GM18502 (cell line): ENCODE data around the gene SPAG6.
"Not testable (repeated sequence)": the region's sequence is repeated elsewhere in the genome, so short reads cannot be mapped to it uniquely, and the experiment has no call there.

Source experiments
- ATAC-seq: cut with Tn5 transposase; IDR thresholded peaks from one replicate; pipeline ENCODE4 v1.9.1; 2021; ENCODE audit warnings: mild to moderate bottlenecking; ENCODE audit not compliant: unreplicated experiment, poor library complexity

SPAG6 gene

DNA sequence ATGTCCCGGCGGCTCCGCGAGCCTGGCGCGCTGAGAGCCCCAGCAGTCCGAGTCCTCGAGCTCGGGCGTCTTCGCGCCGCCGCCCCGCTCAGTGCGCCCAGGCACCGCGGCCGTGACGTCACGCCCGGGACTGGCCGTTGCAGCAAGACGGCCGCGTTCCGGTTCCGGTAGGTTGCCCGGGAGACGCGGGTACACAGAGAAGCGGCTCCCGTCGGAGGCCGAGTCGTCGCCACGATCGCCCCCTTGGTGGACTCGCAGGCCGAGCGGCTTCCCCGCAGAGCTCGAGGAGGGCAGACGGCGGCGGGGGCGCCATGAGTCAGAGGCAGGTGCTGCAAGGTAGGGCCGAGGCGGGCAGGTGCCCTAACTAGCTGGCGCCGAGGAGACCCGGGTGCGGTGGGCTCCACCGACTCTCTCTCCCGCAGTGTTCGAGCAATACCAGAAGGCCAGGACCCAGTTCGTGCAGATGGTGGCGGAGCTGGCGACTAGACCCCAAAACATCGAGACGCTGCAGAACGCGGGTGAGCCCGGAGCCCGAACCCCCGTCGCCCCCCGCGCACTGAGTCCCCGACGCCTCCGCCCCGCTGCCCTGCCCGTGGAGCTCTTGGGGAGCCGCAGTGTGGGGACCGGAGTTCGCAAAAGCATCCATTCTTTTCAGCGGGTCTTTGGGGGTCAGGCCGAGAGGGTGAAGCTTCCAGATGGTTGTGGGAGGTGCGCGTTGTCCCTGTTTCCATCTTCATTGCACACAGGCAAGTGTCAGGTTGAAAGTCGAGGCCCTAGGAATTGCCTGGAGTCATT, at the start of gene SPAG6:
Gene SPAG6 (plus strand): TSS at position 196 of the 795 bp plus-strand sequence. CDS start 116 bp downstream, at position 312.
- peak; percentile 48 for ATAC-seq

DNA sequence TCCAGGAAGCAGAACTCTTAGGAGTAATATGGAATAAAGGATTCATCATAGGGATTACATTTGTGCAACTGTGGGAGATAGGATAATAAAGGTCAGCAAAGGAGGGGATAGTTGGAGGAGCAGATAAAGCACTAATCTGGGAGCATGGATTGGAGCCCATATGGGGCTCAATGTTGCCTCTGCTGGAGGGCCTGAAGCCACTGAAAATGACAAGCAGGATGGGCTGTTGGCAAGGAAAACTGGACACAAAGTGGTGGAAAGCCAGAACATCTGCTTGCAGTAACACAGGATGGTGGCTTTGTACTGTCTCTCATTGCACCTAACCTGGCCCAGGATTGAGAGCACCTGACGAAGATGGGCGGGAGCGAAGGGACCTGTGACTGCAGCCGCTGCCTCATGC, 44.1 kb upstream of the SPAG6 start:
- no peak for ATAC-seq

DNA sequence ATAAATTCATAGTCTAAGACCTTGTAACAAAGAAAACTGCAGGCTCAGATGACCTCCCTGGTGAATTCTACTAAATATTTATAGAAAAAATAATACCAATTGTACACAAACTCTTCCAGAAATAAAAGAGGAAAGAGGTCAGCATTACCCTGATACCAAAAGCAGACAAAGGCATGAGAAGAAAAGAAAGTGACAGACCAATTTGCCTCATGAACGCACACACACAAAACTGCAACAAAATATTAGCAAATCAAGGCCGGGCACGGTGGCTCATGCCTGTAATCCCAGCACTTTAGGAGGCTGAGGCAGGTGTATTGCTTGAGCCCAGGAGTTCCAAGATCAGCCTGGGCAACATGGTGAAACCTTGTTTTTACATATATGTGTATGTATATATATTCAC, 41.8 kb upstream of the SPAG6 start:
- ATAC-seq = no peak

DNA sequence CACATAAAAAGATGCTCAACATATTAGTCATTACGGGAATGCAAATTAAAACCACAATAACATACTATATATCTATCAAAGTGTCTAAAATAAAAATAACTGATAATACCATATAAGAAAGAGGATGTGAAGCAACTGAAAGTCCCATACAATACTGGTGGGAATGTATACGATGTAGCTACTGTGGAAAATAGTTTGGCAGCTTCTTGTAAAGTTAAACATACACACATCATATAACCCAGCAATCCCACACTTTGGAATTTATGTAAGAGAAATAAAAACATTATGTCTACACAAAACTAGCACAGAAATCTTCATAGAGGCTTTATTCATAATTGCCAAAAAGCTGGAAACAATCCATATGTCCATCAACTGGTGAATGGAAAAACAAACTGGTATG, 39.6 kb upstream of the SPAG6 start:
- ATAC-seq = no peak

DNA sequence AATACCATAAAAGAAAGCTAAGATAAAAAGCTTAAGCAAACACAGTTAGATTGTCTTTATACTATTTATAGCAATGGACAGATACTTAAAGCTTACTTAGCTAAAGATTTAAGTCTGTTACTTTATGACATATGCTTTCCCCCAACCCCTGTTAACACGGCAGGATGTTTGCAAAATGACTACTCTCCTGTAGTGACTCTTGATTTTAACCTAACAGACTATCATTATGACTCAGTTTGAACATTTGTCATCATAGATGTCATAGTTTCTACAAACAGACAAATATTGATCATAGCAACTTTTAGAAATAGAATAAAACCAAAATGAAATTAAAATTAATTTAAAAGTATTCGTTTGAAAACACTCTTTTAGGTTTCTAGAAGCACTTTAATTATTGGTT, 36.9 kb upstream of the SPAG6 start:
- peak; percentile 99 for ATAC-seq

DNA sequence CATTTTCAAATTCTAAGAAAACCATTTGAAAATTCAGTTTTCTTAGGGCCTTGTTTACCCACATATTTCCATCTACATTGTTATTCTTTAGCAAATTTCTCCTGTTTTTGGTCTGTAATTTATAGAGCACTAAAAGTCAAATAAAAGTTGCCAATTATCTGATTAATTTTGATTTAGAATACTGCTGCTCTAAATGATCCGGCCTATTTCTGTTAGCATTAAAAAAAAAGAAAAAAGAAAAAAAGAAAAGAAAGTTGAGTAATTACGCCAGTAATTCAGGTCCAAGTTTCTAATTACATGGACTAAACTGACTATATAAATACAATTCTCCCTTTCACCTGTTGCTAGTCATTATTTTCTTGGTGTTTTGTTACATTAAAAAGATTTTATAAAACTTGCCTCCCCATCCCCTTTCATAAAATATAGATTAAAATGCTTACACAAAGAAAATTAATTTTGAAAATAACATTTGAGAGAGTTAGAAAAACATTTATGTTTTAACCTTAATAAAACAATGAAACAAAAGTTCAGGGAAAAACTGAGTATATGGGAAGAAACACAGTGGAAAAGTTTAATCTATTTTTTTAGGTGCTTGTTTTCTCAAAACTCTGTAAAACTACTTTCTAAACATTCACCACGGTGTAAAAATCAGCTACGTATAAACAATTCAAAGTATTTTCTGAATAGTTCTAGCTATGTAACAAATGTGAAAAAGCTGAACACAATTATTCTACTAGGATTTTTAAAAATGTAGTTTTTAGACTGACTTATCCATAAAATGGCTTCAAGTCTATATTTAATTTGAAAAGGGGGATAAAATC, 35.9 kb upstream of the SPAG6 start:
- ATAC-seq = no peak

DNA sequence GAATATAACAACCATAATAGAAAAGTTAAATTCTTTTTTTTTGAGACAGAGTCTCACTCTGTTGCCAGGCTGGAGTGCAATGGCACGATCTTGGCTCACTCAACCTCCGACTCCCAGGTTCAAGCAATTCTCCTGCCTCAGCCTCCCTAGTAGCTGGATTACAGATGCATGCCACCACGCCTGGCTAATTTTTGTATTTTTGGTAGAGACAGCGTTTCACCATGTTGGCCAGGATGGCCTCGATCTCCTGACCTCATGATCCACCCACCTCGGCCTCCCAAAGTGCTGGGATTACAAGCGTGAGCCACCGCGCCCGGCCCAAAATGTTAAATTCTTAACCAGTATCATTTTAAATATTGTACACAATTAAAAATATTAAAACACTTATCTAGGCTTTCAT, 35.3 kb upstream of the SPAG6 start:
- not testable (repeated sequence) for ATAC-seq

DNA sequence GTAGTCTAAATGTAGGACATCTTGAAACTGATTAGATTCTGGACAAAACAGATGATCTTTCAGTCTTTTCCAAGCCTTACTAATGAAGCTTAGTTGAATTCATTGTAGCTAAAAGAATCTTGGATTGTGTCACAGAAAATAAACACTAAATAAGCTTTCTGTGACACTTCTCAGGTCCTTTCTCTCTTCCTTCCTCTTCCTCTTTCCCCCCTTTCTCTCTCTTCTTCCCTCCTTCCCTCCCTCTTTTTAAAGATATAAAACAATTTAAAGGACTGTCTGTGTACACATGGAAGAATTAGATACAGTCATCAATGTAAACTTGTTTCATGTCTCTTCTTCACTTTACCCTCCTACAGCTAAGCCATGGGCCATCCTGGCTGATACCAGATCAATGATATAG, 34.4 kb upstream of the SPAG6 start:
- ATAC-seq = no peak

DNA sequence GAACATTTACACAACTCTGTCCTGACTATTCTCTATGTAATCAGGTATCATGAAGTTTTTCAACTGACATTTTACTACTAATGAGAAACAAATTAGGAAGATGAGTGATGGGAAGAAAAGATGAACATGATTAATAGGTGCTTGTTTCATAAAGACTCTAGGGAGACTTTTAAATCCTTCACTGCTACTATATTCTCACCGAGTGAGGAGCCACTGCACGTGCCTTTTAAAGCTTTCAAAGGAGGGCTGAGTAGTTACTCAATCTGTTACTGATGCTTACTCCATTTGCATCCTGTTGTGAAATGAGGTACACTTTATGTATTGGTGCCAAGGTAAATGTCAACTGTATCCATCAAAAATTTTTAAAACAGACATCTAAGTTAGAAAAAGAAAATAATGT, 30.4 kb upstream of the SPAG6 start:
- ATAC-seq = no peak

DNA sequence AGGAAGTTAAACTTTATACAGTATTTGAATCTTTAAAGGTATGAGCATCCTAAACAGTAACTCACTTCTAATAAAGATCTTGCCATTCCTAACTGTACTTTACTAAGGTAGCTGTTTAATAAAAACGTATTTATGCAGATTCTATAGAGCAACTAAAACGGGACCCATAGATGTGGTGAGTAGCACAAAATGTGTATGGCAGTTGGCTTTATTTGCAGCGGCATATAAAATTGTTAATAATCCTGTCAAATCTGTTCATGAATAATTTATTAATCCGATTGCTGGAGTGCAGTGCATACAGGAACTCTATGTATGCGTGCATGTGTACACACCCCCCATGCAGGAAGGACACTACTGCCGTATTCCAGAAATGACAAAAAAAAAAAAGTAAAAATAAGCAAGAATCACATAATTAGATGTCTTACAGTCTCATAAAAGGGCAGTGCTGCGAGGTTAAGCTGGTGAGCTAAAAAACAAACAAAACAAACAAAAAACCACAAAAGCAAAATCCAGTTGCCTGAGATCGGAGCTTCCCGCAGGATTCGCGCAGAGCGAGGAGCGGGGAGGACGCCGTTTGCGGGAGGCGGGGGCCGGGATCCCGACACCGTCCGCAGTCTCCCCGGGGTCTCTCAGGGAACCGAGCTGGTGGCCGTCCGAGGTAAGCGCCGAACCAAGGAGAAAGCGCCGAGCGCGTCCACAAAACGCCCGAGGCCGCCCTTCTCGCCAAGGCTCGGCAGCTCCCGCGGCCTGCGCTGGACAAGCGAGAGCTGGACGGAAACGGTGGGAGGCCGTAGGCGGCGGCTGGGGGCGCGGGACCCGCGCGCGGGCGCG, 29.6 kb upstream of the SPAG6 start:
- peak; percentile 35 for ATAC-seq

DNA sequence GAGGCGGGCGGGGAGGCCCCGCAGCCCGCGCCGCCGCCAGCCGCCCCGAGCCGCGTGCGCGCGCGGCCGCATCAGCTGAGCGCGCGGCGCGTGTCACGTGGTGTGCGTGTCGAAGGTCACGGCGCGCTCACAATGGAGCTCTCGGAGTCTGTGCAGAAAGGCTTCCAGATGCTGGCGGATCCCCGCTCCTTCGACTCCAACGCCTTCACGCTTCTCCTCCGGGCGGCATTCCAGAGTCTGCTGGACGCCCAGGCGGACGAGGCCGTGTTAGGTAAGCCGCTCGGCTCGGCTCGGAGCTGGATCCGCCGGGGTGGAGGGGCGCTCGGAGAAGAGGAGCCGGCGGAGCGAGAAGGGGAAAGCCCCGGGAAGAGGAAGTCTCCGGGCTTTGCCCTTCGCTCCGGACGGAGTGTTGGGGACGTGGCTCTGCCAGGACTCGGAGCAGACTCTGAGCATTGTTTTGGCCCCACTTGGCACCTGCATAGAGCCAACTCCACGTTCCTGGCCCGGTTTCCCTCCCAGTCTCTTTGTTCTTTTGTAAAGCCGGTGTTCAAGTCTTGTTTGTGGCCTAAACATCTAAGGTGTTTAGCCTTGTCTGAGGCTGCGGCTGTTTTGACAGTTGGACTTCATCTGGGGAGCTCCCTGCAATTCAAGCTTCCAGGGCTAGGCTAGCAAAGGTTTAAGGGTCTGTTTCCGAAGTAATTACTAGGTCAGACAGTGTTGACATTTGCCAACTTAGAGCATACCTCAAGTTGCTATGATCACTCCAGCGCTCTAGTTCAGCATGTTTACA, 28.8 kb upstream of the SPAG6 start, which contains the start of gene COMMD3:
Gene COMMD3 (plus strand): TSS at position 103 of the 790 bp plus-strand sequence. CDS start 30 bp downstream, at position 133.
- ATAC-seq = peak; percentile 64

DNA sequence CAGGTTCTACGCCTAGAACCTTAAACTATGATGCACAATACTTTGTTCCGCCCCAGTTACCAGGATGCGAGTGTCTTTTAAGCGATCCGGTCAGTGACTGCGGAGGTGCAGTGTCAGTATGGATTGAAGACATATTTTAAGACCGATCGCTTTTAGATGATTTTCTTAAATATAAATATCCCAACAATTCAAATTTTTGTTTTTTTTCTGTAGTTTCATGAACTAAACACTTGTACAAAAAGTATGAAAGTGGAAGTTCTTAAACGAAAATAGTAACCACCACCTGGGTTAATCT, 28.3 kb upstream of the SPAG6 start:
- ATAC-seq = peak; percentile 26

DNA sequence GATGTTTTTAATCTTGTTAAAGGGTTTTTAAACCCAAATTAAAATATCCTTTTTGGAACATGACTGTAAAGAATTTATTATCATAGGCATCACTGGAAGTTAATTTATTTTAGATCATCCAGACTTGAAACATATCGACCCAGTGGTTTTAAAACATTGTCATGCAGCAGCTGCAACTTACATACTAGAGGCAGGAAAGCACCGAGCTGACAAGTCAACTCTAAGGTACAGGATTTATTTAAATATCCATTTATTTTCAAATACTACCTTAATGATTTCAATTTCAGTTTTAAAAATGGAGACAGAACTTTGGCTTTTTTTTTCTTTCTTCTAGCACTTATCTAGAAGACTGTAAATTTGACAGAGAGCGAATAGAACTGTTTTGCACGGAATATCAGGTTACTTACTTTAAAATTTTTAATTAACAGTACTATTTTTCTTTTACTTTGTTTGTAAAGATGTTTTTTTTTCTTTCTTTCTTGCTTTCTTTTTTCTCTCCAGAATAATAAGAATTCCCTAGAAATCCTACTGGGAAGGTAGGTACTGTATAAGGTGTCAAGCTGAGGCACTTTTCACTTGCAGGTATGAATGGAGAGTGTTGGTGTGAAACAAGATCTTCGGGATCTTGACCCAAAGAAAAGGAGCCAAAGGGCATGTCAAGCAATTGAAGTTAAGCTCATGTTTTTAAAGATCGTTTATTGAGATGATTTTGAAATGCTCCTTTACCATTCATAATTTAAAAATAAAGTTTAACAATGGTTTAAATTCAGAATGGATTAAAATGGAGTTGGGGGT, 27.3 kb upstream of the SPAG6 start:
- no peak for ATAC-seq

DNA sequence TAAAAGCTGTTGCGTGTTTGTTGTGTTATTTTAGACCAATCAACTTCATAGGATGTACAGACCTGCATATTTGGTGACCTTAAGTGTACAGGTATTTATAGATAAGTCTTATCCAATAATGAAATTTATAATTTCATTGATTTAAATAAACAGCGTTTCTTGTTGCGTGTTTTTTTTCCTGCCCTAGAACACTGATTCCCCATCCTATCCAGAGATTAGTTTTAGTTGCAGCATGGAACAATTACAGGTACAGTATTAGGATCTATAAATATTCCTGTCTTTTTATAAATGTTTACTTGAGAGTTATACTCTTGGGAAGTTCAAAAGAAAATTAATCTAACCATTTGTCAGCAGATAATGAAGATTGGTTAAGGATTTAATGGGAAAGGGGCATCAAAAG, 26.5 kb upstream of the SPAG6 start:
- no peak for ATAC-seq

DNA sequence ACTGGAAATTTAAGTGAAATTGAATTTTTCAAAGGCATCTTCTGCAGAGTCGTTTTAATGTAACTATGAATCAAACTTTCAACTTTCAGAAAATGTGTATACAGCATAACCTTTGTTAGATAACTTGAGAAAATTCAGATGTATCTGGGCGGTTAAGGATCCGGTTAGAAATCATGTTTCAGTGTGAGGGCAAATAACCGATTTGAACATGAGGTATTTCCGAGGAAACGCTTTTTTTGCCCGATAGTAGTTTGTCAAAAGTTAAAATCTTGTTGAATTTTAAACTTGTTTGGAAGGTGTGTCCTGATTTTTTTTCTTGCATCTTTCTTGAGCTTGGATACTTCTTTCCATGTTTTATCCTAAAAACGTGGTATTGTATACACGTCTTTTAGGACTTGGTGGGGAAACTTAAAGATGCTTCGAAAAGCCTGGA, 25.7 kb upstream of the SPAG6 start:
- ATAC-seq = no peak

DNA sequence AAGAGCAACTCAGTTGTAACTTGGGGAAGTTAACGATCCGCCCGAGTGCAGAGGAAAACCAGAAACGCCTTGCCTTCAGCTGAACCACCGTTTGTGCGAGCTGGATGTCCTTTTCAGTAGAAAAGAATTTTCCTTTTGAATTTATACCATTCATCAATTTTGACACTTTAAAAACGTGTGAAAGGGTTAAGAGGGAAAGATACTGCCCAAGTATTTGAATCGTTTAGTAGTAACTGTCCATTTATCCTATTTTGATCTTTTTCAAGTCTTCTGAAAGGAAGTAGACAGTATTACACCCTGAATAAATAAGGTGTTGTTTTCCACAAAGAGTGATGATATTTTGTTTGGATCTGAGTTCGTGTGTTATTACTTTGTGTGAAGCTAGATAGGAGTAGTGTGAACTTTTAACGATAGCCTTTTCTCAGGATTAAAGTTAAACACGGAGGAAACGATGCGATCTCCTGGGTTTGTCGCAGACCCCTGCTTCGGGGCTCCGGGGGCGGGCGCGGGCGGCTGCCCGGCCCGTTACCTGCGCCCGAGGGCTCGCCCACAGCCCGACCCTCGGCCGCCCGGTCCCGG, 25.2 kb upstream of the SPAG6 start:
- ATAC-seq = no peak

DNA sequence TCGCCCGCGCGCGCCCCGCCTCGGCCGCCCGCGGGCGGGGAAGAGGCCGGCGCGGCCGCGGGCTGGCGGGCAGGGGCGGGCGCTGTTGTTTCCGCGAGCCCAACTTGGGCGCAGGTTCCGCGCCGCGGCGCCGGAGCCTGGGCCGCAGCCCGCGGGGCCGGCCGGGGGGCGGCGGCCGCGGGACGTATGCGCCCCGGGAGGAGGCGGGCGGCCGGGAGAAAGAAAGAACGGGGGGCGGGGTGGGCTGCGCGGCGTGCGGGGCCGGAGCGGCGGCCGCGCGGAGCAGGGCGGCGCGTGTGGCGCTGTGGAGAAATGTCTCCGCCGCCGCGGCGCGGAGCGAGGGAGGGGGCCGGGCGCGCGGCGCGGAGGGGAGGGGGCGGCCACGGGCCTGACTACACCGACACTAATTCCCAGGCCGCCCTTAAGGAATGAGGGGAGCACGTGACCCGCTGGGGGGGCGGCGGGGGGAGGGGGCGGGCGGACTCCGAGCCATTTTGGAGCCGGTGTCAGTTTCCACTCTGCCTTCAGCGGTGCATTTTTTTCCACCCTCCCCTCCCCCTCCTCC, 24.6 kb upstream of the SPAG6 start, which contains the start of gene BMI1:
Gene BMI1 (plus strand): TSS at position 509 of the 565 bp plus-strand sequence. CDS start 5,351 bp downstream, outside the sequence.
- peak; percentile 24 for ATAC-seq

DNA sequence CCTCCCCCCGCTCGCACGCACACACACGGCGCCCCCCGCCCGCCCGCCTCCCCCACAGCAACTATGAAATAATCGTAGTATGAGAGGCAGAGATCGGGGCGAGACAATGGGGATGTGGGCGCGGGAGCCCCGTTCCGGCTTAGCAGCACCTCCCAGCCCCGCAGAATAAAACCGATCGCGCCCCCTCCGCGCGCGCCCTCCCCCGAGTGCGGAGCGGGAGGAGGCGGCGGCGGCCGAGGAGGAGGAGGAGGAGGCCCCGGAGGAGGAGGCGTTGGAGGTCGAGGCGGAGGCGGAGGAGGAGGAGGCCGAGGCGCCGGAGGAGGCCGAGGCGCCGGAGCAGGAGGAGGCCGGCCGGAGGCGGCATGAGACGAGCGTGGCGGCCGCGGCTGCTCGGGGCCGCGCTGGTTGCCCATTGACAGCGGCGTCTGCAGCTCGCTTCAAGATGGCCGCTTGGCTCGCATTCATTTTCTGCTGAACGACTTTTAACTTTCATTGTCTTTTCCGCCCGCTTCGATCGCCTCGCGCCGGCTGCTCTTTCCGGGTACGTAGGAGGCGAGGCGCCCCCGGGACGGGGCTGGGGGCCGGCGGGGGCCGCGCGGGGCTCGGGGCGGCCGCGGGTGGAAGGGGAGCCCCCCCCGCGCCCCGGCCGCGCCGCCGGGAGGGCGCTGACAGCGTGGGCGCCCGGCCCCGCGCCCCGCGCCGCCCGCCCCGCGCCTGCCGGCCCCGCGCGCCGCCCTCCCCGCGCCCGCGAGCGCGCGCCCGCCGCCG, 24.0 kb upstream of the SPAG6 start:
- peak; percentile 22 for ATAC-seq
